Tibial nerve (tissue), 4 donors: ENCODE results near the gene TMEM181. TPM values are rescaled to one million over a fixed set of nuclear protein-coding genes. Genes with fewer than 3 reads are reported as not detected.

Experiments used
- DNase-seq, 2 donors: peaks; one replicate each; pipeline ENCODE4 v3.0.0-alpha.2; 2019; ENCODE audit warnings: low spot score in 2 of 2
- H3K27ac ChIP-seq, 4 donors: fragments of 200-600 bp; sonication (generic) in 3 of 4; one replicate each; pipeline ENCODE4 v1.5.1; 2017 to 2019; ENCODE audit warnings: mild to moderate bottlenecking in 1 of 4
- H3K27me3 ChIP-seq, 2 donors: fragments of 200-600 bp; sonication (generic) in 1 of 2; one replicate each; pipeline versions ENCODE4 v1.5.1 to v1.6.0; 2017 to 2019
- H3K36me3 ChIP-seq, 3 donors: fragments of 200-600 bp; sonication (generic); one replicate each; pipeline ENCODE4 v1.5.1; 2018 to 2019
- H3K4me1 ChIP-seq, 4 donors: fragments of 200-600 bp; sonication (generic) in 3 of 4; one replicate each; pipeline ENCODE4 v1.5.1; 2017 to 2019
- H3K4me3 ChIP-seq, 4 donors: fragments of 200-600 bp; sonication (generic) in 3 of 4; one replicate each; pipeline ENCODE4 v1.5.1; 2017 to 2019; ENCODE audit warnings: mild to moderate bottlenecking in 1 of 4, moderate library complexity in 1 of 4
- H3K9me3 ChIP-seq, 4 donors: fragments of 200-600 bp; sonication (generic) in 3 of 4; one replicate each; pipeline ENCODE4 v1.5.1; 2017 to 2019
- CTCF ChIP-seq, 5 experiments: fragments of 200-600 bp in 3 of 5; fragments of 450-650 bp in 2 of 5; sonication (generic) in 3 of 5; IDR thresholded peaks; one replicate each; pipeline ENCODE4 v1.5.1; 2016 to 2019; ENCODE audit warnings: antibody characterized with exemption in 5 of 5, mild to moderate bottlenecking in 3 of 5, moderate library complexity in 2 of 5
- EP300 ChIP-seq, 2 donors: sonication (generic); formaldehyde crosslinking; IDR thresholded peaks; one replicate each; pipeline ENCODE4 v1.6.1; 2017; ENCODE audit warnings: antibody characterized with exemption in 2 of 2, mild to moderate bottlenecking in 1 of 2
- POLR2A ChIP-seq, 2 donors: fragments of 450-650 bp; IDR thresholded peaks; one replicate each; pipeline ENCODE4 v1.6.1; 2017; ENCODE audit warnings: antibody characterized with exemption in 2 of 2, mild to moderate bottlenecking in 2 of 2, moderate library complexity in 2 of 2
- WGBS, 2 donors: methylation state at CpG; one replicate each; pipeline ENCODE4 v1.1.5; 2018; 5-methylcytosine and 5-hydroxymethylcytosine counted together
- total RNA-seq, 4 donors: library from RNA; depleted of rRNA; stranded (reverse); fragments of >200 nt; gene quantifications; one replicate each; pipeline ENCODE4 v1.1.0, GENCODE V29; 2016

The TMEM181 gene
- total RNA-seq, 4 donors from 2014 or later: 14.1 to 19.0 (median 17.8) TPM

DNA sequence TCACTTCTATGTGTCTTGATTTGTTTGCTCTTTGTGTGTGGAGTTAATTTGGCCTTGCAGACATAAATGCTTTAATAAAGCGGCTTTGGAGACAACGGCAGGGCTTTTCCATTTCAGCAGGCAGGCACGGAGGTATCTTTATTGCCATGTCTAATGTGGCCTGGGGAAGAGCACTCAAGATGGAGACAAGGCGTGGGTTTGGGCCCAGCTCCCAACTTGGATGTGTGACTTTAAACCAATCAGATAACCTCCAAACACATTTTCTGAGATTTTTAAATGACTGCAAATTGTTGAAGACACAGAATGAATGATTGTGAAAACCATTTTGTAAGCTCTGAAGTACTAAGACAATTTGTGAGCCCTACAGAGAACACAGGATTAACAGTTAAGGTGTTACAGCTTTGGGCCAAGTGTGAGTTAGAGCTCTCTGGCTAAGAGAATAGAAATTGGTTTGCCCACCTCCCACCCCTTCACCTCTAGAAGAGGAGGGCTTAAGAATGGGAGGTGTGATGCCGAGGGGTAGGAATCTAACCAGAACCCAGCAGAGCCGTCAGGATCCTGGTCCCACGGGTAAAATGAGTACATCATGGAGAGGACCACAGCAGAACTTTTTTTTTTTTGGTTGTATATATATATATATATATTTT is 75.7 kb downstream of the TMEM181 start:
- no peaks in the 10 kb centered on the region for H3K9me3 ChIP-seq

GRCh38 chr6:158636778-158637177 is 76.9 kb downstream of the TMEM181 start:
- Histone ChIP-seq H3K27me3 (no peaks in the 10 kb centered on the region), H3K9me3 (no peaks in the 10 kb centered on the region), H3K36me3 (peaks cover 0 to 68% (median 30%) of the 10 kb centered on the region in 3 donors), H3K4me1 (peaks cover 0 to 19% (median 3%) of the 10 kb centered on the region in 4 donors), H3K27ac (no peak overlapping the region), H3K4me3 (no peak overlapping the region)
- no peak for DNase-seq
- WGBS, 2 donors: 86% methylated on average over 8 of the region's 8 CpGs
- TF ChIP-seq CTCF (IDR thresholded peaks at IDR 0.05) (no peak), EP300 (IDR thresholded peaks at IDR 0.05) (no peak), POLR2A (IDR thresholded peaks at IDR 0.05) (no peak)

More for the DNA sequence above, 75.7 kb downstream of the TMEM181 start:
- H3K4me1 ChIP-seq: peaks cover 0 to 19% (median 0%) of the 10 kb centered on the region in 4 donors
- no peak overlapping the region for H3K27ac ChIP-seq
- TF ChIP-seq EP300 (IDR thresholded peaks at IDR 0.05) (no peak), CTCF (IDR thresholded peaks at IDR 0.05) (no peak), POLR2A (IDR thresholded peaks at IDR 0.05) (no peak)
- no peak for DNase-seq
- WGBS, 2 donors: 84 to 88% methylated on average over 7 of the region's 7 CpGs
- peaks cover 0 to 74% (median 34%) of the 10 kb centered on the region in 3 donors for H3K36me3 ChIP-seq
- H3K27me3 ChIP-seq: no peaks in the 10 kb centered on the region
- no peak overlapping the region for H3K4me3 ChIP-seq

GRCh38 chr6:158638324-158638854 is 78.5 kb downstream of the TMEM181 start:
- H3K9me3 ChIP-seq: no peaks in the 10 kb centered on the region
- peaks cover 0 to 29% (median 14%) of the 10 kb centered on the region in 4 donors for H3K4me1 ChIP-seq
- no peak overlapping the region for H3K4me3 ChIP-seq
- no peak overlapping the region for H3K27ac ChIP-seq
- H3K36me3 ChIP-seq: peaks cover 0 to 55% (median 25%) of the 10 kb centered on the region in 3 donors
- H3K27me3 ChIP-seq: no peaks in the 10 kb centered on the region
- no peak for DNase-seq
- TF ChIP-seq EP300 (IDR thresholded peaks at IDR 0.05) (no peak), POLR2A (IDR thresholded peaks at IDR 0.05) (no peak), CTCF (IDR thresholded peaks at IDR 0.05) (no peak)
- WGBS, 2 donors: 77 to 85% methylated on average over 3 of the region's 3 CpGs

GRCh38 chr6:158639056-158639455 is 79.2 kb downstream of the TMEM181 start:
- WGBS, 2 donors: 84 to 85% methylated on average over 5 of the region's 5 CpGs
- DNase-seq: no peak
- peaks cover 0 to 34% (median 18%) of the 10 kb centered on the region in 4 donors for H3K4me1 ChIP-seq

More at GRCh38 chr6:158639056-158639455, 79.2 kb downstream of the TMEM181 start:
- H3K27me3 ChIP-seq: no peaks in the 10 kb centered on the region
- H3K4me3 ChIP-seq: no peak overlapping the region
- TF ChIP-seq EP300 (IDR thresholded peaks at IDR 0.05) (no peak), POLR2A (IDR thresholded peaks at IDR 0.05) (no peak), CTCF (IDR thresholded peaks at IDR 0.05) (no peak)
- peaks cover 0 to 50% (median 24%) of the 10 kb centered on the region in 3 donors for H3K36me3 ChIP-seq
- no peaks in the 10 kb centered on the region for H3K9me3 ChIP-seq
- no peak overlapping the region for H3K27ac ChIP-seq
